ENCODE results near the gene BANF2. TPM values are rescaled to one million over a fixed set of nuclear protein-coding genes. Genes with fewer than 3 reads are reported as not detected.

The BANF2 gene
- total and polyA plus RNA-seq, 2 of the 13 experiments (the other 11 are each of a cell fraction or from before 2014, with no cell fraction given) = 0.35 TPM; not detected in 1

GRCh38 chr20:17722493-17723300, 22.9 kb downstream of the BANF2 start (continued):
- TF ChIP-seq AHDC1 (CRISPR knock-in tag; IDR thresholded peaks at IDR 0.05; ENCODE audit: borderline replicate concordance) (no peak), CBX2 (IDR thresholded peaks at IDR 0.05; ENCODE audit: low read depth, low read length) (peak; percentile 75; the same call in 1 of the 2 replicates), CBX2 (CRISPR knock-in tag; IDR thresholded peaks at IDR 0.05; ENCODE audit: low read depth) (no peak), PAWR (CRISPR knock-in tag; IDR thresholded peaks at IDR 0.05; ENCODE audit: borderline replicate concordance) (no peak), KDM5A (IDR thresholded peaks at IDR 0.05; ENCODE audit: borderline replicate concordance, low read length) (no peak), GATAD2A (CRISPR knock-in tag; IDR thresholded peaks at IDR 0.05) (no peak), ZFP36L2 (CRISPR knock-in tag; IDR thresholded peaks at IDR 0.05) (no peak), ZSCAN31 (CRISPR knock-in tag; IDR thresholded peaks at IDR 0.05; ENCODE audit: low read depth) (0 out of 2 replicates have a peak, but pooled peaks have one; percentile 30), ZNF292 (CRISPR knock-in tag; IDR thresholded peaks at IDR 0.05; ENCODE audit: borderline replicate concordance, low read depth) (no peak), SKIL (CRISPR knock-in tag; IDR thresholded peaks at IDR 0.05; ENCODE audit: borderline replicate concordance) (no peak), RFXAP (CRISPR knock-in tag; IDR thresholded peaks at IDR 0.05; ENCODE audit: borderline replicate concordance) (no peak), NFIB (CRISPR knock-in tag; IDR thresholded peaks at IDR 0.05; ENCODE audit: borderline replicate concordance) (no peak), ZNF124 (CRISPR knock-in tag; IDR thresholded peaks at IDR 0.05) (no peak), ZNF24 (IDR thresholded peaks at IDR 0.05) (no peak), ZNF382 (CRISPR knock-in tag; IDR thresholded peaks at IDR 0.05; ENCODE audit: borderline replicate concordance) (no peak), HOMEZ (CRISPR knock-in tag; IDR thresholded peaks at IDR 0.05; ENCODE audit: low read depth) (no peak), MEF2D (CRISPR knock-in tag; IDR thresholded peaks at IDR 0.05) (no peak)

Data from HepG2 (cell line).